Hepatocyte (in vitro differentiated cells): Measurements from ENCODE around the gene SYNPR. TPM values are rescaled to one million over a fixed set of nuclear protein-coding genes. Genes with fewer than 3 reads are reported as not detected.

Source experiments
- DNase-seq: peaks from one replicate; pipeline ENCODE4 v3.0.0-alpha.2; 2016; ENCODE audit warnings: low spot score
- H2AFZ ChIP-seq: fragments of 200-600 bp; sonication (generic); 2 replicates; pipeline ENCODE4 v1.6.0; 2016; ENCODE audit warnings: antibody characterized with exemption, mild to moderate bottlenecking
- H3K27ac ChIP-seq: fragments of 200-600 bp; sonication (generic); 2 replicates; pipeline ENCODE4 v1.5.1; 2016; ENCODE audit warnings: mild to moderate bottlenecking
- H3K27me3 ChIP-seq: fragments of 200-600 bp; sonication (generic); 2 replicates; pipeline ENCODE4 v1.6.1; 2016
- H3K36me3 ChIP-seq: fragments of 200-600 bp; sonication (generic); replicated peaks from 2 replicates; pipeline ENCODE4 v1.5.1; 2016; ENCODE audit warnings: low read depth; ENCODE audit not compliant: insufficient read depth
- H3K4me1 ChIP-seq: fragments of 200-600 bp; sonication (generic); 2 replicates; pipeline ENCODE4 v1.5.1; 2016; ENCODE audit warnings: mild to moderate bottlenecking, moderate library complexity; ENCODE audit not compliant: insufficient read depth
- H3K4me2 ChIP-seq: fragments of 200-600 bp; sonication (generic); 2 replicates; pipeline ENCODE4 v1.6.0; 2016
- H3K4me3 ChIP-seq: fragments of 200-600 bp; sonication (generic); 2 replicates; pipeline ENCODE4 v1.5.1; 2016; ENCODE audit warnings: mild to moderate bottlenecking
- H3K79me2 ChIP-seq: fragments of 200-600 bp; sonication (generic); 2 replicates; pipeline ENCODE4 v1.6.0; 2017; ENCODE audit warnings: mild to moderate bottlenecking
- H3K9me2 ChIP-seq: fragments of 200-600 bp; sonication (generic); replicated peaks from 2 replicates; pipeline ENCODE4 v1.6.0; 2017; ENCODE audit warnings: mild to moderate bottlenecking; ENCODE audit not compliant: insufficient read depth
- H3K9me3 ChIP-seq: fragments of 200-600 bp; sonication (generic); 2 replicates; pipeline ENCODE4 v1.5.1; 2016; ENCODE audit warnings: low read depth, mild to moderate bottlenecking
- H4K20me1 ChIP-seq: fragments of 200-600 bp; sonication (generic); 2 replicates; pipeline ENCODE4 v1.6.0; 2016; ENCODE audit warnings: mild to moderate bottlenecking; ENCODE audit not compliant: insufficient read depth, poor library complexity, severe bottlenecking
- CTCF ChIP-seq: fragments of 200-600 bp; sonication (generic); IDR thresholded peaks from 2 replicates; pipeline ENCODE4 v1.5.1; 2016; ENCODE audit warnings: antibody characterized with exemption, mild to moderate bottlenecking; ENCODE audit not compliant: poor library complexity
- EZH2 ChIP-seq: fragments of 200-600 bp; sonication (generic); IDR thresholded peaks from 2 replicates; pipeline ENCODE4 v1.6.1; 2016; ENCODE audit warnings: antibody characterized with exemption, mild to moderate bottlenecking, borderline replicate concordance
- EZH2phosphoT487 ChIP-seq: fragments of 200-600 bp; sonication (generic); IDR thresholded peaks from one replicate; pipeline ENCODE4 v1.6.1; 2018; ENCODE audit warnings: antibody characterized with exemption, mild to moderate bottlenecking, low read depth, moderate library complexity; ENCODE audit not compliant: unreplicated experiment, severe bottlenecking
- WGBS: methylation state at CpG from one replicate; pipeline ENCODE4 v1.1.6; 2016; ENCODE audit warnings: low lambda C conversion rate; ENCODE audit errors: missing lambda C conversion rate; 5-methylcytosine and 5-hydroxymethylcytosine counted together
- polyA plus RNA-seq: library from polyadenylated mRNA; unstranded; fragments of >200 nt; fragmentation: Nextera tagmentation; extraction: Ambion mirVana; gene quantifications from 2 replicates; pipeline ENCODE4 v1.2.1, GENCODE V29; 2016
- total RNA-seq: library from RNA; depleted of rRNA; stranded (reverse); fragments of >200 nt; gene quantifications from 2 replicates; pipeline ENCODE4 v1.2.3, GENCODE V29; 2014

SYNPR gene
- total and polyA plus RNA-seq, 2 experiments from 2014 or later, result 0.37 TPM; not detected in 1

GRCh38 chr3:63514678-63515077, 236.6 kb downstream of the SYNPR start:
- no peaks in the 10 kb centered on the region for H3K4me1 ChIP-seq
- no peaks in the 10 kb centered on the region for H4K20me1 ChIP-seq
- H3K27ac ChIP-seq, result no peak overlapping the region
- TF ChIP-seq EZH2 (no peak), EZH2phosphoT487 (no peak), CTCF (no peak)
- no peaks in the 10 kb centered on the region for H3K9me3 ChIP-seq
- 71% methylated on average over 4 of the region's 4 CpGs for WGBS
- no peak overlapping the region for H3K4me3 ChIP-seq
- no peaks in the 10 kb centered on the region for H3K36me3 ChIP-seq
- no peaks in the 10 kb centered on the region for H3K9me2 ChIP-seq
- H2AFZ ChIP-seq, result no peak overlapping the region
- H3K4me2 ChIP-seq, result no peak overlapping the region
- DNase-seq, result no peak
- no peaks in the 10 kb centered on the region for H3K79me2 ChIP-seq
- H3K27me3 ChIP-seq, result no peaks in the 10 kb centered on the region

- no peak for TF ChIP-seq EZH2
- TF ChIP-seq CTCF, result no peak
- no peak for TF ChIP-seq EZH2phosphoT487
- no peak for DNase-seq
- no peak overlapping the region for H2AFZ ChIP-seq
These were observed 241.3 kb downstream of the SYNPR start for GRCh38 chr3:63519426-63519825.

GRCh38 chr3:63521657-63522056, 243.5 kb downstream of the SYNPR start:
- Histone ChIP-seq H3K4me1 (no peaks in the 10 kb centered on the region), H3K9me3 (no peaks in the 10 kb centered on the region), H3K4me3 (no peak overlapping the region), H3K27ac (no peak overlapping the region), H3K27me3 (no peaks in the 10 kb centered on the region), H2AFZ (no peak overlapping the region), H3K79me2 (no peaks in the 10 kb centered on the region), H3K36me3 (no peaks in the 10 kb centered on the region), H4K20me1 (no peaks in the 10 kb centered on the region), H3K4me2 (no peak overlapping the region), H3K9me2 (no peaks in the 10 kb centered on the region)
- no peak for TF ChIP-seq EZH2phosphoT487
- no peak for TF ChIP-seq CTCF
- TF ChIP-seq EZH2, result no peak
- DNase-seq, result no peak
- 94% methylated on average over 1 of the region's 1 CpG for WGBS

More at GRCh38 chr3:63519426-63519825, 241.3 kb downstream of the SYNPR start:
- Histone ChIP-seq H3K9me3 (no peaks in the 10 kb centered on the region), H3K4me3 (no peak overlapping the region), H3K36me3 (no peaks in the 10 kb centered on the region), H3K27me3 (no peaks in the 10 kb centered on the region), H3K27ac (no peak overlapping the region), H3K4me1 (no peaks in the 10 kb centered on the region), H3K9me2 (no peaks in the 10 kb centered on the region), H4K20me1 (no peaks in the 10 kb centered on the region), H3K79me2 (no peaks in the 10 kb centered on the region), H3K4me2 (no peak overlapping the region)
- WGBS, result 84% methylated on average over 3 of the region's 3 CpGs

GRCh38 chr3:63523100-63523499, 245.0 kb downstream of the SYNPR start:
- no peaks in the 10 kb centered on the region for H3K9me2 ChIP-seq
- H4K20me1 ChIP-seq, result no peaks in the 10 kb centered on the region
- H3K9me3 ChIP-seq, result no peaks in the 10 kb centered on the region
- TF ChIP-seq EZH2phosphoT487 (no peak), CTCF (no peak), EZH2 (no peak)
- H2AFZ ChIP-seq, result no peak overlapping the region
- no peaks in the 10 kb centered on the region for H3K27me3 ChIP-seq
- no peaks in the 10 kb centered on the region for H3K4me1 ChIP-seq
- H3K79me2 ChIP-seq, result no peaks in the 10 kb centered on the region
- no peak for DNase-seq
- H3K36me3 ChIP-seq, result no peaks in the 10 kb centered on the region
- no peak overlapping the region for H3K27ac ChIP-seq
- no peak overlapping the region for H3K4me3 ChIP-seq
- 73% methylated on average over 5 of the region's 5 CpGs for WGBS
- no peak overlapping the region for H3K4me2 ChIP-seq
